Testis (tissue), 2 donors: Measurements from ENCODE around the gene SND1.

Source experiments
- CTCF ChIP-seq, 3 experiments: fragments of 450-650 bp in 2 of 3; fragments of 200-600 bp in 1 of 3; sonication (generic) in 1 of 3; IDR thresholded peaks; one replicate each; pipeline ENCODE4 v1.5.1; 2016 to 2019; ENCODE audit warnings: antibody characterized with exemption in 3 of 3, mild to moderate bottlenecking in 2 of 3, moderate library complexity in 1 of 3
- POLR2A ChIP-seq: fragments of 450-650 bp; IDR thresholded peaks from one replicate; pipeline ENCODE4 v1.6.1; 2017; ENCODE audit warnings: antibody characterized with exemption, mild to moderate bottlenecking, moderate library complexity

- no peak for TF ChIP-seq CTCF (IDR thresholded peaks at IDR 0.05)
- no peak for TF ChIP-seq POLR2A
These were observed 218.4 kb downstream of the SND1 start for GRCh38 chr7:127870231-127870907.
